OCI-LY1 (cell line): ENCODE data around the gene COX19.

ENCODE experiments used
- H2AFZ ChIP-seq: fragments of 200-600 bp; sonication (generic), shearing (Covaris generic); 2 replicates; pipeline ENCODE4 v1.6.0; 2014; ENCODE audit warnings: antibody characterized with exemption, mild to moderate bottlenecking, low read length
- H3F3A ChIP-seq: fragments of 200-600 bp; sonication (generic), shearing (Covaris generic); 2 replicates; pipeline ENCODE4 v1.6.0; 2014; ENCODE audit warnings: mild to moderate bottlenecking, antibody characterized with exemption, low read length, moderate library complexity; ENCODE audit not compliant: insufficient read depth
- H3K27ac ChIP-seq: fragments of 200-600 bp; sonication (generic); 2 replicates; pipeline ENCODE4 v1.5.1; 2014; ENCODE audit warnings: low read length, mixed run types, mild to moderate bottlenecking, low read depth; ENCODE audit not compliant: poor library complexity, severe bottlenecking
- H3K27me3 ChIP-seq: fragments of 200-600 bp; sonication (generic); 2 replicates; pipeline ENCODE4 v1.6.0; 2014; ENCODE audit warnings: antibody characterized with exemption, mild to moderate bottlenecking, low read length, moderate library complexity; ENCODE audit not compliant: insufficient read depth
- H3K36me3 ChIP-seq: fragments of 200-600 bp; sonication (generic); 2 replicates; pipeline ENCODE4 v1.6.1; 2014; ENCODE audit warnings: mild to moderate bottlenecking, antibody characterized with exemption, low read length, moderate library complexity, mixed read lengths; ENCODE audit not compliant: insufficient read depth
- H3K4me1 ChIP-seq: fragments of 200-600 bp; sonication (generic); 2 replicates; pipeline ENCODE4 v1.5.1; 2014; ENCODE audit warnings: mild to moderate bottlenecking, low read length, moderate library complexity; ENCODE audit not compliant: insufficient read depth, severe bottlenecking
- H3K4me2 ChIP-seq: fragments of 200-600 bp; sonication (generic), shearing (Covaris generic); 2 replicates; pipeline ENCODE4 v1.6.1; 2014; ENCODE audit warnings: low read length
- H3K4me3 ChIP-seq: fragments of 200-600 bp; sonication (generic); 2 replicates; pipeline ENCODE4 v1.5.1; 2014; ENCODE audit warnings: low read length, low read depth, mild to moderate bottlenecking, mixed read lengths; ENCODE audit not compliant: poor library complexity, severe bottlenecking
- H3K79me2 ChIP-seq: fragments of 200-600 bp; shearing (Covaris generic); 2 replicates; pipeline ENCODE4 v1.6.1; 2016; ENCODE audit warnings: mixed run types, low read length, mixed read lengths; ENCODE audit not compliant: insufficient read depth
- H3K9ac ChIP-seq: fragments of 200-600 bp; sonication (generic), shearing (Covaris generic); 2 replicates; pipeline ENCODE4 v1.6.1; 2014; ENCODE audit warnings: mild to moderate bottlenecking, low read length, mixed read lengths
- H3K9me2 ChIP-seq: fragments of 200-600 bp; sonication (generic), shearing (Covaris generic); 2 replicates; pipeline ENCODE4 v1.6.1; 2014; ENCODE audit warnings: low read depth, mild to moderate bottlenecking, low read length, mixed read lengths
- H3K9me3 ChIP-seq: fragments of 200-600 bp; shearing (Covaris generic); 2 replicates; pipeline ENCODE4 v1.6.1; 2014; ENCODE audit warnings: low read length, mixed read lengths
- H4K20me1 ChIP-seq: fragments of 200-600 bp; sonication (generic), shearing (Covaris generic); 2 replicates; pipeline ENCODE4 v1.6.0; 2016; ENCODE audit warnings: mild to moderate bottlenecking, low read length; ENCODE audit not compliant: insufficient read depth
- CTCF ChIP-seq: fragments of 200-600 bp; sonication (generic), shearing (Covaris generic); IDR thresholded peaks from 2 replicates; pipeline ENCODE4 v1.5.1; 2017; ENCODE audit warnings: mild to moderate bottlenecking, antibody characterized with exemption, low read length, moderate library complexity, mixed read lengths
- EZH2 ChIP-seq: fragments of 200-600 bp; sonication (generic), shearing (Covaris generic); IDR thresholded peaks from 2 replicates; pipeline ENCODE4 v1.8.0; 2017; ENCODE audit warnings: borderline replicate concordance, mixed run types, mild to moderate bottlenecking, antibody characterized with exemption, low read length, moderate library complexity, mixed read lengths

The COX19 gene

GRCh38 chr7:990933-991728, 15.8 kb upstream of the COX19 start:
- TF ChIP-seq EZH2, result no peak
- TF ChIP-seq CTCF, result no peak
- H3K4me2 ChIP-seq, result no peak overlapping the region; the same call in 1 of the 2 replicates
- H3K9me3 ChIP-seq, result no peaks in the 10 kb centered on the region
- H4K20me1 ChIP-seq, result no peaks in the 10 kb centered on the region
- no peaks in the 10 kb centered on the region for H3F3A ChIP-seq
- no peaks in the 10 kb centered on the region for H3K9me2 ChIP-seq
- H3K4me3 ChIP-seq, result no peak overlapping the region
- H3K4me1 ChIP-seq, result peaks cover 50% of the 10 kb centered on the region
- 0 out of 2 replicates have a peak, but pooled peaks cover 7% of the 10 kb centered on the region for H3K27me3 ChIP-seq
- no peaks in the 10 kb centered on the region for H3K79me2 ChIP-seq
- H3K9ac ChIP-seq, result no peak overlapping the region
- no peak overlapping the region for H2AFZ ChIP-seq
- H3K36me3 ChIP-seq, result no peaks in the 10 kb centered on the region
- no peak overlapping the region for H3K27ac ChIP-seq

GRCh38 chr7:990352-990932, 15.1 kb upstream of the COX19 start:
- Histone ChIP-seq H3K27me3 (0 out of 2 replicates have a peak, but pooled peaks cover 7% of the 10 kb centered on the region), H3K4me2 (no peak overlapping the region), H4K20me1 (no peaks in the 10 kb centered on the region), H3K4me3 (no peak overlapping the region), H3K27ac (no peak overlapping the region), H2AFZ (no peak overlapping the region), H3K79me2 (no peaks in the 10 kb centered on the region), H3K4me1 (peaks cover 43% of the 10 kb centered on the region), H3K9me3 (no peaks in the 10 kb centered on the region), H3K9me2 (no peaks in the 10 kb centered on the region), H3F3A (no peaks in the 10 kb centered on the region), H3K36me3 (no peaks in the 10 kb centered on the region), H3K9ac (no peak overlapping the region)
- TF ChIP-seq CTCF (no peak), EZH2 (no peak)

- Histone ChIP-seq H3K27me3 (0 out of 2 replicates have a peak, but pooled peaks cover 7% of the 10 kb centered on the region), H2AFZ (no peak overlapping the region), H3K4me1 (peaks cover 29% of the 10 kb centered on the region), H3K9me2 (no peaks in the 10 kb centered on the region), H3K4me2 (no peak overlapping the region), H3K4me3 (no peak overlapping the region), H3K79me2 (no peaks in the 10 kb centered on the region), H4K20me1 (no peaks in the 10 kb centered on the region), H3F3A (no peaks in the 10 kb centered on the region), H3K27ac (no peak overlapping the region), H3K9ac (no peak overlapping the region), H3K36me3 (no peaks in the 10 kb centered on the region), H3K9me3 (no peaks in the 10 kb centered on the region)
- TF ChIP-seq EZH2, result no peak
- TF ChIP-seq CTCF, result no peak
Measured at GRCh38 chr7:988963-989529, 13.7 kb upstream of the COX19 start.
